ENCODE data around the gene ZNF511. TPM values are rescaled to one million over a fixed set of nuclear protein-coding genes. Genes with fewer than 3 reads are reported as not detected.

Gene ZNF511
- total RNA-seq, 1 donor from 2014 or later = 56.7 TPM

GRCh38 chr10:133326745-133327650, 18.3 kb downstream of the ZNF511 start:
- ChIA-PET POLR2A (interaction anchor here (1.1 kb wide), 1 partner anchor 27 kb away, joined by 4 read pairs; no protein-coding TSS in a partner anchor), CTCF (interaction anchor here (0.9 to 3.0 kb wide), 4 partner anchors 12 to 193 kb away, joined by 3 to 17 read pairs (median 4); no protein-coding TSS in a partner anchor)
- intact Hi-C loops (cut with micrococcal nuclease) = loop anchor here (5.0 to 10.0 kb wide), 2 partner anchors 50 to 672 kb away; partner anchors contain the start of gene PAOX
- Mint-ChIP-seq H3K27me3 (peaks cover 41% of the 10 kb centered on the region), H3K9me3 (no peaks in the 10 kb centered on the region), H3K4me1 (peaks cover 18% of the 10 kb centered on the region), H3K36me3 (ENCODE audit: low read depth) (no peaks in the 10 kb centered on the region), H3K27ac (no peak overlapping the region), H3K4me3 (no peak overlapping the region)
- DNase-seq = no peak
- TF ChIP-seq CTCF (IDR thresholded peaks at IDR 0.05) = no peak
- no peak for ATAC-seq (ENCODE audit: low read depth)

- Mint-ChIP-seq H3K27ac (no peak overlapping the region), H3K9me3 (no peaks in the 10 kb centered on the region), H3K4me3 (no peak overlapping the region), H3K27me3 (peaks cover 42% of the 10 kb centered on the region), H3K4me1 (peaks cover 18% of the 10 kb centered on the region), H3K36me3 (ENCODE audit: low read depth) (no peaks in the 10 kb centered on the region)
- ChIA-PET CTCF (interaction anchor here (0.7 to 3.0 kb wide), 9 partner anchors 13 to 192 kb away, joined by 3 to 24 read pairs (median 4); no protein-coding TSS in a partner anchor), POLR2A (interaction anchor here (1.1 kb wide), 1 partner anchor 26 kb away, joined by 4 read pairs; no protein-coding TSS in a partner anchor)
- TF ChIP-seq CTCF (IDR thresholded peaks at IDR 0.05) = no peak
- no peak for ATAC-seq (ENCODE audit: low read depth)
- intact Hi-C loops (cut with micrococcal nuclease) = loop anchor here (1.0 to 10.0 kb wide), 3 partner anchors 14 to 673 kb away; partner anchors contain the start of gene PAOX
- no peak for DNase-seq
These were observed 19.1 kb downstream of the ZNF511 start for GRCh38 chr10:133327651-133328357.

DNA sequence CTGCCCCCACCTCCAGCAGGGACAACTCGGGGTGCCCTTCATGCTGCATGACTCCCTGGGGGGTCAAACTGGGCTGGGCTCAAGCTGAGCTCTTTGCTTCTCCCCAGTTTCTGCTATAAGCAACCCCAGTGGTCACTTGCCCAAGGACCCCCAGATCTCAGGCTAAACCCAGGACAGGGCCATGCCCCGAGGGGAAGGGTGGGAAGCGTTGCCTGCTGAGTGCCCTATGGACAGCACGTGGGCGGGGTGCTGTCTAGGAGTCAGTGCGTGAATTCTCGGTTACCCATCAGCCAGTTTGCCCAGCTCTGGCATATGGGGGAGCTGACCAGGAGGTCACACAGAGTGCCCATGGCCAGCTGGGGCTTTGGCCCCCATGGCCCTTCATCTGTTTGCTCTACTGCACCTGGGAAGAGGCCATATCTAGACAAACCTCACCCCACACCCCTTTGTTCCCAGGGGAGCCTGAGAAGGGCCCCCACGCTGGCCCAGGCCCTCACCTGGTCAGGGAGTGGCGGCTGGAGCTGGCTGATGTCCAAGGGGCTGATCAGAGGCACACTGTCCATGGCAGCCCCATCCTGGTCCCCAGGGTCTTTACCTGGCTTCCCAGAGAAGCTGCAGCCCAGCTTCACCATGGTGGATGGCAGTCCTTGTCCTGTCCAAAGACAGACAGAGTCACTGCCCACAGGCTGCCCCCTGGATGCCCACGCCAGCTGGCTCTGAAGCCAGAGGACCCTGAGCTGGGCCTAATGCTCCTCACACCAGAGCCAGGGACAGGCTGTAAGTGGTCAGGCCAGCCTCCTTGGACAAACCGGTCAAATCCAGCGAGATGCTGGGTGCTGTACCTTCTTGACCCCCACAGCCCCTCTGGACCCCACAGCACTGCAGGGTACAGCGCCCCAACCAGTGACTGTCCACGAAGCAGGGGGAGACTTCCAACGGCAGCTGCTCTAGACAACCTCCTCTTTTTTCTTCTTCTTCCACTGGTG, 19.9 kb downstream of the ZNF511 start:
- DNase-seq = no peak
- intact Hi-C loops (cut with micrococcal nuclease) = loop anchor here (1.0 to 10.0 kb wide), 7 partner anchors 14 to 674 kb away; partner anchors contain the start of genes MTG1 and PAOX
- POLR2A ChIA-PET = interaction anchor here (1.1 kb wide), 1 partner anchor 25 kb away, joined by 4 read pairs; no protein-coding TSS in a partner anchor
- H3K36me3 Mint-ChIP-seq (ENCODE audit: low read depth) = no peaks in the 10 kb centered on the region
- H3K4me1 Mint-ChIP-seq = peaks cover 18% of the 10 kb centered on the region
- H3K27ac Mint-ChIP-seq = no peak overlapping the region
- no peaks in the 10 kb centered on the region for H3K9me3 Mint-ChIP-seq
- H3K4me3 Mint-ChIP-seq = no peak overlapping the region
- TF ChIP-seq CTCF (IDR thresholded peaks at IDR 0.05) = no peak
- peaks cover 39% of the 10 kb centered on the region for H3K27me3 Mint-ChIP-seq
- ATAC-seq (ENCODE audit: low read depth) = no peak
- CTCF ChIA-PET = interaction anchor here (0.7 to 3.0 kb wide), 21 partner anchors 7 to 245 kb away, joined by 3 to 24 read pairs (median 4); partner anchors contain the start of genes ECHS1, FUOM and PAOX

DNA sequence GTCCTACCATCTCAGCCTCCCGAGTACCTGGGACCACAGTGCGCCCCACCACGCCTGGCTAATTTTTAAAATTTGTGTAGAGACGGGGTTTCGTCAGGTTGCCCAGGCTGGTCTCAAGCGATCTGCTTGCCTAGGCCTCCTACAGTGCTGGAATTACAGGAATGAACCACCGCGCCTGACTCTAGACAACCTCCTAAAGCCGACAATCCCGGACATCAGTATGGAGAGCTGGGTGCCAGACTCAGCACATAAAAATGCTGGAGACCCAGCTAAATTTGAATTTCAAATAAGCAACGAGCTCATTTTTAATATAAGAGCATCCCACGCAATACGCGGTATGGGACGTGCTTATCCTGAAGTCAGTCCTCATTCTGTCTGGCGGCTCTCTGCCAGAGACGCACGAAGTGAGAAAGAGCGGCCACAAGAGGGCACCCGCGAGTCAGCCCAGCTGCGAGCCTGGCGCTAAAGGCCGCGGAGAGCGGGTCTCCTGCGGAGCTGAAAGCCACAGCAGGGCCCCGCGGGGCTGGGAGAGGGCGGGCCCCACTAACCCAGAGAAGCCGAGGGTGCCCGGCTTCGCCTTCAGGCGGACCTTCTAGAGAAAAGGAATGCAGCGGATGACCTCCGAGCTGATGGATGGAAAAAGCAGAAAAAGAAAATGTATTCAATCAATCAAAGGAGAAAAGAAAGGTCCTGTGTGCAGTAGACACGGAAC, 20.9 kb downstream of the ZNF511 start:
- peak; percentile 69 for TF ChIP-seq CTCF (IDR thresholded peaks at IDR 0.05)
- peaks cover 39% of the 10 kb centered on the region for H3K27me3 Mint-ChIP-seq
- no peaks in the 10 kb centered on the region for H3K36me3 Mint-ChIP-seq (ENCODE audit: low read depth)
- ChIA-PET POLR2A (interaction anchor here (0.9 kb wide), 1 partner anchor 60 kb away, joined by 3 read pairs; no protein-coding TSS in a partner anchor), CTCF (interaction anchor here (0.7 to 3.0 kb wide), 23 partner anchors 8 to 244 kb away, joined by 3 to 24 read pairs (median 4); partner anchors contain the start of genes ECHS1, FUOM and PAOX)
- peak overlapping the region; percentile 41 for H3K4me3 Mint-ChIP-seq
- peak; percentile 90 for ATAC-seq (ENCODE audit: low read depth)
- no peak overlapping the region for H3K27ac Mint-ChIP-seq
- DNase-seq = peak; percentile 84
- intact Hi-C loops (cut with micrococcal nuclease) = loop anchor here (1.0 to 10.0 kb wide), 6 partner anchors 48 to 675 kb away; partner anchors contain the start of genes MTG1 and PAOX
- H3K4me1 Mint-ChIP-seq = peaks cover 18% of the 10 kb centered on the region
- H3K9me3 Mint-ChIP-seq = no peaks in the 10 kb centered on the region

Measured in activated B cell treated with CpG ODN at 0.5 μM for 24 hours (primary cell).